Measurements from ENCODE around the gene FOXK1. TPM values are rescaled to one million over a fixed set of nuclear protein-coding genes. Genes with fewer than 3 reads are reported as not detected.

Gene FOXK1
- total RNA-seq, 1 donor from 2014 or later: 19.8 TPM

GRCh38 chr7:4765776-4766490, 83.8 kb downstream of the FOXK1 start:
- DNase-seq: no peak

GRCh38 chr7:4766666-4767519, 84.8 kb downstream of the FOXK1 start:
- DNase-seq: no peak

- DNase-seq: no peak
Observed at GRCh38 chr7:4768597-4769569, 86.8 kb downstream of the FOXK1 start.

DNA sequence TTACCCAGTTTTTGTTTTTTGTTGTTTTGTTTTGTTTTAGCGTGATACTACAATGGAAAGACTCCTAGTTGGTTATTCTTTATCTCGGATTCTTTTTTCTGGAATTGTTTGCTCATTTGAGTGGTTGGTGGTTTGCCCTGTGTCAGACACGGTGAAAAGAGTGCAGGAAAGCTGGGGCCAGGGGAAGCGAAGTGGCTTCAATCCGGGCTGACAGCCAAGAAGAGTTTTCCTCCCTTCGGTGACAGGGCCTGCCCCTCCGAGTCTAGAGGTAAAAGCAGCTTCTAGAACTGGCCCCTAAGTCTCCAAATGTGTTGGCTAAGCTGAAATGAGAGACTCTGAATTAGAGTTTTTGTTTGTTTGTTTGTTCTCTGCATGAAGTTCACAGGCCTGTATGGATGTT, 87.7 kb downstream of the FOXK1 start:
- no peak for DNase-seq

DNA sequence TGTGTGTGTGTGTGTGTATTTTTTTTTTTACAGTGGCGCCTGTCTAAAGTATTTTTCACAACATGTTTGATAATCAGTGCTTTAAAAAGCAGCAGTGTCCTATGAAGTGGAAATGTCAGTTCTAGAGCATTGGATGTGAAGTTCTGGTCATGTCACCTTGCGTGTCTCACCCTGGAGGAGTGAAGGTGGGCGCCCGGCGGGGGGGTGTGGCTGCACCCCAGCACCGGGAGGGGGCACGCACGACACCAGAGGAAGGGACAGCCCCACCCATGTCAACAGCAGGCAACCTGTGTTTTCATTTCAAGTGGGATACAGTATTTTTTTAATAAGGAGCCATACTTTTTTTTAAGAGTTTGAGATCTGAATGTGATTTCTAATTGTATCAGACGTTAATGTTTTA, 88.8 kb downstream of the FOXK1 start:
- DNase-seq: no peak

- no peak for DNase-seq
Observed at GRCh38 chr7:4771737-4772136, 89.6 kb downstream of the FOXK1 start.

- DNase-seq: no peak
Observed at GRCh38 chr7:4772306-4772705, 90.2 kb downstream of the FOXK1 start.

- DNase-seq: no peak
Observed at GRCh38 chr7:4774007-4774406, 91.9 kb downstream of the FOXK1 start.

- no peak for DNase-seq
Observed at GRCh38 chr7:4774658-4775249, 92.7 kb downstream of the FOXK1 start.

DNA sequence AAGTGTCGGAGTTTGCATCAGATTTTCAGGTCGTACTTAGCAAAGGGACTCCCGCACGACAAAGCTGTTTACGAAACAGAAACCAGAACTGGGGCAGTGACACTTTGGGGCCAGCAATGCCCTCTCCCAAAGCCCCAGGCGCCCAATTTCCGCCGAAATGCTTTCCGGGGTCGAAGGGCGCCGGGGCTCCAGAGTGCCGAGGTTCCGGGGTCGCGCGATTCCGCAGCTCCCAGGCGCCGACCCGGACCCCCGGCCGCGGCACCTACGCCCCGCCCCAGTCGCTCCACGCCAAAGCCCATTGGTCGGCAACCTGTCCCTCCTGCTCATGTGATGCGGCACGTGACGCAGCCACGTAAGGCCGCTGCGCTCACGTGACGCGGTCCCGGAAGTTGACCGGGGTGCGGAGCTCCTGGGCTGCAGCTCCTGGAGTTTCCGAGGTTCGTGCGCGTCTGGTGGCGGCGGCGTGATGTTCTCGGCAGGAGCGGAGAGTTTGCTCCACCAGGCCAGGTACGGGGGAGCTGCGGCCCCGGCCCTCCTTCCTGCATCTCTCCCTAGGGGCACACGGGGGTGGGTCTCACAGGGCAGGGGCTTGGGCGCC, 93.3 kb downstream of the FOXK1 start, which contains the start of gene AP5Z1:
TSS of gene AP5Z1 (plus strand) at position 374 of the 598 bp plus-strand sequence. CDS start at position 467, 93 bp downstream.
- DNase-seq: peak; percentile 92

DNA sequence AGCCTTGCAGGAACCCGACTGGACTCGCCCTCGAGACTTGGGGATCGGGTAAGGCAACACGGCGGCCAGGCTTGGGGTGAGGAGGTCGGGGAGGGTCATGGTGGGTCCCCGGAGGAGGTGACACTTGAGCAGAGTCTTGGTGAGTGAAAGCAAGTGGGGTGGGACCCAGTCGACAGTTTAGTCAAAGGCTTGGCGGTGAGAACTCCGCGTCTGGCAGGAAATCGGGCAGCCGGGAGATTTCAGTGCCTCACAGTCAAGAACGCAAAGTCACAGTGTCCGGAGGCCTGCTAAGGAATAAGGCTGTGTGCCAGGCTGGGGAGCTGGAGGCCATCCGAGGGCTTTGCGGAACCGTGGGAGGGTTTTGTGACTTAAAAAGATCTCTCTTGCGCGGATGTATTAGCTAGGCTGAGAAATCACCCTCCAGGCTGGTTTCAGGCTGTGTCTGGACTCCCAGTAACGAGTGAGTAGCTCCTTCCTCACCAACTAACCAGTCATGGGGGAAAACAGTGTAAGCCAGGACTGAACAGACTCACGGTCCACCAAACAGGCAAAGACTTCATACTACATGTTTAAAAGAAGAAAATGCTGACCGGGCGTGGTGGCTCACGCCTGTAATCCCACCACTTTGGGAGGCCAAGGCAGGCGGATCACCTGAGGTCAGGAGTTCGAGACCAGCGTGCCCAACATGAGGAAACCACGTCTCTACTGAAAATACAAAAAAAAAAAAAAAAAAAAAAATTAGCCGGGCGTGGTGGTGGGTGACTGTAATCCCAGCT, 93.9 kb downstream of the FOXK1 start:
- no peak for DNase-seq

- DNase-seq: no peak
Observed at GRCh38 chr7:4779118-4779517, 97.0 kb downstream of the FOXK1 start.

GRCh38 chr7:4781366-4782069, 99.4 kb downstream of the FOXK1 start:
- DNase-seq: no peak

DNA sequence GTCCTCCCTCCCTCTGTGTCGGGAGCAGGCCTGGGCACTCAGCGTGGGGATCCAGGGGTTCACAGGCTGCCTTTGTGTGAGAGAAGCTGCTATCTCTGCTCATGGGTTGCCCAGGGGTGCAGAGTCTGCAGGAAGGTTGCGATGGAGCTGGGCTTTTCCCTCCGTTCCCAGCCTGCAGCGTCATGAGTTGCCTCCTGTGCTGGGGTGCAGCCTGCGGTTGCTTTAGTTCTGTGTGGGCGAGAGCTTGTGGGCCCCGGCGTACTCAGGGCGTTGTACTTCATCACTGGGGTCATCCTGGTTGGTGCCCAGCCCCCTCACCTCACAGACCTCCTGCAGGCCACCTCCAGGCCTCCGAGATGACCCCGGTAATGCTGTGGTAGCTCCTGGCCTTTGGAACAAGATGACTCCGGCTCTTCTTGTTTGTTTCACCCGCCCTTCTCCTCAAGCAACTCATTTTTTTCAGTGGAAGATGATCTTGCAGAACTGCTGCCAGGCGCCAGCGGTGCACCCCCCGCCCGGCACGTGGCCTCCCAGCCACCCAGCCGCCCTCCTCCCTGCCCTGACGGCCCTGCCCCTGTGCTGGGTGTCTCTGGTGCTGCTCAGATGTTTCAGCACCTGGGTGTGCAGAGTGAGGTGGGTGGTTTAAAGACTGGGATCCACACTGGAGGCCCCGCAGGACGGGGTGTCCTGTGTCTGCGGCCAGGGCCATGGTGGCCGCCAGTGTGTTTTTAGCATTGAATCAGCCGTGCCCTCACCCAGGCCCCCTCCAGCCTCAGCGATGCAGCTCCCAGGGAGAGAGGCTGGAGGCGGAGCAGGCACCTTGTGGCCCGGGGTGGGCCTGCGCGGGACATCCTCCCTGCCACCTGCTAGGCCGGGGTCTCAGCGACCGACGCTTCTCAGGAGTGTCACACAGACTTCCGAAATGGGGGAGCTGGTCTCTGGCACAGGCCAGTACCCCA, 100.5 kb downstream of the FOXK1 start:
- DNase-seq: no peak

DNA sequence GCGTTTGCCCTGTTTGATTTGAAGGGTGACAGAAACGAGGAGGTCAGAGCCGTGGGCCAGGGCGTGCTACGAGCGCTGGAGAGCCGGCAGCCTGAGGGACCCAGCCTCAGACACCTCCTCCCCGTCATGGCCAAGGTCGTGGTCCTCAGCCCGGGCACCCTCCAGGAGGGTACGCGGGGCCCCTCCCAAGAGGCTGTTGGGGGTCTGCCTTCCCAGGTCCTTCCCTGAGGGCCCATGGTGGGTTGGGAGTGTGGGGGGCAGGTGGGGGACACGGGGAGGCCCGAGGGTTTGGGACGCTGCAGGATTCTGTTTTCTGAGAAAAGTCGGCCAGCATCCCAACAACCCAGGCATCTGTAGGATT, 101.2 kb downstream of the FOXK1 start:
- no peak for DNase-seq

DNA sequence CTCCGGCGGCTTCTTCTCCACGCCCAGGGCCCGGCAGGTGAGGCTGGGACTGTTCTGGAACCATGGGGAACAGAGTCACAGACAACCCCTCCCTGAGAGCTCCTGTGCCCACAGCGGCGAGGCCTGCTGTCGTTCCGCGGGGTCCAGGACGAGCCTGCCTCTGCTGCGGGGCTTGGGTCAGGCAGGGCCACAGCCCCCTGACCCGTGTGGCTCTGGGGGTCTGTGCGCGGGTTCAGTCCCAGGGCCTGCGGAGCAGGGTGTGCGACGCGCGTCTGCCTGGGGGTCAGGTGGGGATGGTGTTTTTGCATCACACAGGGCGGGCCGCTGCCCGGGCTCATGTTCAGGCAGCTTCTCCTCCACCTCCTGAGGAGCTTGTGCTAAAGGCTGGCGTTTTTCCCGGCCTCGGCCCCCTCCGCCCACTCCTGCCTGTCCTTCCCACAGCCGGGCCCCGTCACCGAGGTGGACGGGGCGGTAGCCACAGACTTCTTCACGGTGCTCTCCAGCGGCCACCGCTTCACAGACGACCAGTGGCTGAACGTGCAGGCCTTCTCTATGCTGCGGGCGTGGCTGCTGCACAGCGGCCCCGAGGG, 101.8 kb downstream of the FOXK1 start:
- no peak for DNase-seq

DNA sequence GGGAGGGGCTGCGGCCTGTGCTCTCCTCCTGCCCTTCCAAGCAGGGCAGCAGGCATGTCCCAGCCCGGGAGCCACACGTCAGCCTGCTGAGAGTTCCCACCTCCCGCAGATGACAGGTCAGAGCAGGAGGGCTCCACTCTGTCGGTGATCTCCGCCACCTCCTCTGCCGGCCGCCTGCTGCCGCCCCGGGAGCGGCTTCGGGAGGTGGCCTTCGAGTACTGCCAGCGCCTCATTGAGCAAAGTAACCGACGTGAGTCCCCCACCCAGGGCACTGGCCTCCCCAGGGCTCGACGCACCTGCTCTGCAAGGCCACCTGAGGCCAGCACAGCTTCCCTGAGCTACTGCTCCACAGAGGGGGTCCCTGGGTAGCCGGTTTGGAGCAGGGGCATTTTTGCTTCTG, 102.7 kb downstream of the FOXK1 start:
- no peak for DNase-seq

- DNase-seq: no peak
Observed at GRCh38 chr7:4785371-4785770, 103.3 kb downstream of the FOXK1 start.

DNA sequence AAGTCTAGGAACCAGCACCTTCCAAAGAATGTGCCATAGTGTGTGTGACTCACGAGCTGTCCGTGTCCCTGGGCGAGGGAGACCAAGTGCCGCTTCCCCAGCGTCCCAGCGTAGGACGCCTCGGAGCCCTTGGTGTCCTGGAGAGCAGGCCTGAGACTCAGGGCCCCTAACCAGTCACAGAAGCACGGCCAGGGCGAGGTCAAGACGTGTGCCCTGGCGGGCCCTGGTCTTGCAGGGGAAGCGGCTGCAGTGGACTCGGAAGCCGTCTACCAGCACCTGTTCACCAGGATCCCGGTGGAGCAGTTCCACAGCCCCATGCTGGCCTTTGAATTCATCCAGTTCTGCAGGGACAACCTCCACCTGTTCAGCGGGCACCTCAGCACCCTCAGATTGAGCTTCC, 103.9 kb downstream of the FOXK1 start:
- DNase-seq: no peak
